GM23338 (cell line): ENCODE results near the gene PUS1. TPM values are rescaled to one million over a fixed set of nuclear protein-coding genes. Genes with fewer than 3 reads are reported as not detected.

Experiments used
- ATAC-seq: fragments of 200-7000 bp; cut with Tn5 transposase; 3 replicates; pipeline ENCODE4 v1.9.1; 2020
- DNase-seq: peaks from one replicate; pipeline ENCODE4 v3.0.0-alpha.2; 2015; ENCODE audit warnings: low spot score
- H2AFZ ChIP-seq: fragments of 200-600 bp; sonication (generic); 2 replicates; pipeline ENCODE4 v1.8.0; 2016; ENCODE audit warnings: antibody characterized with exemption, mild to moderate bottlenecking, moderate library complexity
- H3F3A ChIP-seq: fragments of 200-600 bp; sonication (generic); replicated peaks from 2 replicates; pipeline ENCODE4 v1.8.0; 2017; ENCODE audit warnings: antibody characterized with exemption, mixed run types, low read depth
- H3K27ac ChIP-seq: fragments of 200-600 bp; sonication (generic); 2 replicates; pipeline ENCODE4 v1.6.1; 2016; ENCODE audit warnings: low read depth
- H3K27me3 ChIP-seq: fragments of 200-600 bp; sonication (generic); 2 replicates; pipeline ENCODE4 v1.8.0; 2016; ENCODE audit warnings: mild to moderate bottlenecking, mixed run types, moderate library complexity; ENCODE audit not compliant: insufficient read depth
- H3K36me3 ChIP-seq: fragments of 200-600 bp; sonication (generic); 2 replicates; pipeline ENCODE4 v1.8.0; 2016; ENCODE audit warnings: mild to moderate bottlenecking; ENCODE audit not compliant: insufficient read depth
- H3K4me1 ChIP-seq: fragments of 200-600 bp; sonication (generic); 2 replicates; pipeline ENCODE4 v1.8.0; 2016; ENCODE audit warnings: mild to moderate bottlenecking, moderate library complexity; ENCODE audit not compliant: insufficient read depth
- H3K4me2 ChIP-seq: fragments of 200-600 bp; sonication (generic); 2 replicates; pipeline ENCODE4 v1.7.1; 2017; ENCODE audit warnings: mixed run types
- H3K4me3 ChIP-seq: fragments of 200-600 bp; sonication (generic); 2 replicates; pipeline ENCODE4 v1.6.1; 2016; ENCODE audit warnings: mixed run types
- H3K79me2 ChIP-seq: fragments of 200-600 bp; sonication (generic); replicated peaks from 2 replicates; pipeline ENCODE4 v1.8.0; 2017; ENCODE audit warnings: mild to moderate bottlenecking; ENCODE audit not compliant: insufficient read depth
- H3K9me2 ChIP-seq: fragments of 200-600 bp; sonication (generic); 2 replicates; pipeline ENCODE4 v1.8.0; 2017; ENCODE audit not compliant: insufficient read depth
- H4K20me1 ChIP-seq: fragments of 200-600 bp; sonication (generic); replicated peaks from 2 replicates; pipeline ENCODE4 v1.8.0; 2017; ENCODE audit warnings: mild to moderate bottlenecking; ENCODE audit not compliant: insufficient read depth
- H3K27ac Mint-ChIP-seq: 2 replicates; pipeline ENCODE4 v1.8.0; 2020; ENCODE audit warnings: inconsistent platforms, mild to moderate bottlenecking, moderate library complexity, mixed read lengths
- H3K27me3 Mint-ChIP-seq: 3 replicates; pipeline ENCODE4 v1.8.0; 2022; ENCODE audit warnings: low read depth, mild to moderate bottlenecking, moderate library complexity, mixed read lengths, inconsistent platforms; ENCODE audit not compliant: insufficient read depth, poor library complexity
- H3K36me3 Mint-ChIP-seq: 3 replicates; pipeline ENCODE4 v1.8.0; 2021; ENCODE audit warnings: low read depth, mild to moderate bottlenecking, inconsistent platforms, moderate library complexity, mixed read lengths
- H3K4me1 Mint-ChIP-seq: 3 replicates; pipeline ENCODE4 v1.8.0; 2020; ENCODE audit warnings: mild to moderate bottlenecking, inconsistent platforms, mixed read lengths
- H3K4me3 Mint-ChIP-seq: 3 replicates; pipeline ENCODE4 v1.8.0; 2021; ENCODE audit warnings: moderate library complexity, mild to moderate bottlenecking, inconsistent platforms, mixed read lengths
- H3K9me3 Mint-ChIP-seq: 3 replicates; pipeline ENCODE4 v1.8.0; 2020; ENCODE audit warnings: moderate library complexity, mild to moderate bottlenecking, inconsistent platforms, mixed read lengths
- CREB1 ChIP-seq: fragments of 250-450 bp; sonication (Bioruptor Pico); IDR thresholded peaks from 2 replicates; pipeline ENCODE4 v1.5.0; 2020; ENCODE audit warnings: low read depth, mild to moderate bottlenecking, moderate library complexity
- CTCF ChIP-seq, 2 experiments: fragments of 200-600 bp in 1 of 2; sonication (generic) in 1 of 2; conservative IDR thresholded peaks; 2 replicates each; pipeline versions ENCODE4 v1.5.1 to v1.6.1; 2016 to 2017; ENCODE audit warnings: antibody characterized with exemption in 2 of 2, low read depth in 2 of 2, mild to moderate bottlenecking in 2 of 2, moderate library complexity in 1 of 2
- ETS1 ChIP-seq: IDR thresholded peaks from 2 replicates; pipeline ENCODE4 v1.6.1; 2016; ENCODE audit warnings: antibody characterized with exemption
- EZH2 ChIP-seq: fragments of 200-600 bp; sonication (generic); IDR thresholded peaks from one replicate; pipeline ENCODE4 v1.8.0; 2017; ENCODE audit warnings: antibody characterized with exemption, mild to moderate bottlenecking, low read depth; ENCODE audit not compliant: unreplicated experiment
- EZH2phosphoT487 ChIP-seq: fragments of 200-600 bp; sonication (generic); IDR thresholded peaks from one replicate; pipeline ENCODE4 v1.8.1; 2018; ENCODE audit warnings: antibody characterized with exemption; ENCODE audit not compliant: unreplicated experiment
- JUNB ChIP-seq: IDR thresholded peaks from one replicate; pipeline ENCODE4 v1.6.1; 2016; ENCODE audit warnings: antibody characterized with exemption; ENCODE audit not compliant: unreplicated experiment
- NANOG ChIP-seq: IDR thresholded peaks from 2 replicates; pipeline ENCODE4 v1.6.1; 2016; ENCODE audit warnings: antibody characterized with exemption, borderline replicate concordance
- POLR2AphosphoS5 ChIP-seq: IDR thresholded peaks from 2 replicates; pipeline ENCODE4 v1.6.1; 2016; ENCODE audit warnings: antibody characterized with exemption, low read depth
- STAT1 ChIP-seq: IDR thresholded peaks from one replicate; pipeline ENCODE4 v1.6.1; 2016; ENCODE audit warnings: antibody characterized with exemption; ENCODE audit not compliant: unreplicated experiment
- ZNF114 ChIP-seq: fragments of 250-450 bp; sonication (Bioruptor Pico); IDR thresholded peaks from 2 replicates; pipeline ENCODE4 v1.5.0; 2020; ENCODE audit warnings: mild to moderate bottlenecking, moderate library complexity
- ZNF331 ChIP-seq: fragments of 250-450 bp; sonication (Bioruptor Pico); IDR thresholded peaks from 2 replicates; pipeline ENCODE4 v1.5.0; 2020; ENCODE audit warnings: low read depth, mild to moderate bottlenecking, moderate library complexity
- ZNF462 ChIP-seq: fragments of 250-450 bp; sonication (Bioruptor Pico); IDR thresholded peaks from 2 replicates; pipeline ENCODE4 v1.5.0; 2020; ENCODE audit warnings: mild to moderate bottlenecking, moderate library complexity
- polyA plus RNA-seq: library from polyadenylated mRNA; unstranded; fragments of >200 nt; fragmentation: Nextera tagmentation; extraction: Ambion mirVana; gene quantifications from 2 replicates; pipeline ENCODE4 v1.2.1, GENCODE V29; 2016
- total RNA-seq: library from RNA; depleted of rRNA; stranded (reverse); fragments of >200 nt; shearing (Covaris generic); gene quantifications from 2 replicates; pipeline ENCODE4 v1.2.3, GENCODE V29; 2014
- TF ChIP-seq, protein P1 (sequence below): IDR thresholded peaks from one replicate; pipeline ENCODE4 v1.6.1; 2018; ENCODE audit warnings: antibody characterized with exemption; ENCODE audit not compliant: unreplicated experiment

Gene PUS1
- total and polyA plus RNA-seq, 2 experiments from 2014 or later = 52.4 to 73.0 TPM

- H3K4me3 Mint-ChIP-seq = no peak overlapping the region
- no peaks in the 10 kb centered on the region; the same call in 2 of the 3 replicates for H3K9me3 Mint-ChIP-seq
- Histone ChIP-seq H3K9me2 (no peaks in the 10 kb centered on the region), H3K4me2 (no peak overlapping the region), H3K27me3 (no peaks in the 10 kb centered on the region), H4K20me1 (peaks cover 9% of the 10 kb centered on the region; the same call in 1 of the 2 replicates), H2AFZ (no peak overlapping the region), H3K4me3 (no peak overlapping the region), H3K79me2 (no peaks in the 10 kb centered on the region; the same call in 1 of the 2 replicates), H3F3A (no peaks in the 10 kb centered on the region), H3K36me3 (peaks cover 52% of the 10 kb centered on the region), H3K4me1 (no peaks in the 10 kb centered on the region), H3K27ac (no peak overlapping the region)
- DNase-seq = no peak
- TF ChIP-seq, protein P1, sequence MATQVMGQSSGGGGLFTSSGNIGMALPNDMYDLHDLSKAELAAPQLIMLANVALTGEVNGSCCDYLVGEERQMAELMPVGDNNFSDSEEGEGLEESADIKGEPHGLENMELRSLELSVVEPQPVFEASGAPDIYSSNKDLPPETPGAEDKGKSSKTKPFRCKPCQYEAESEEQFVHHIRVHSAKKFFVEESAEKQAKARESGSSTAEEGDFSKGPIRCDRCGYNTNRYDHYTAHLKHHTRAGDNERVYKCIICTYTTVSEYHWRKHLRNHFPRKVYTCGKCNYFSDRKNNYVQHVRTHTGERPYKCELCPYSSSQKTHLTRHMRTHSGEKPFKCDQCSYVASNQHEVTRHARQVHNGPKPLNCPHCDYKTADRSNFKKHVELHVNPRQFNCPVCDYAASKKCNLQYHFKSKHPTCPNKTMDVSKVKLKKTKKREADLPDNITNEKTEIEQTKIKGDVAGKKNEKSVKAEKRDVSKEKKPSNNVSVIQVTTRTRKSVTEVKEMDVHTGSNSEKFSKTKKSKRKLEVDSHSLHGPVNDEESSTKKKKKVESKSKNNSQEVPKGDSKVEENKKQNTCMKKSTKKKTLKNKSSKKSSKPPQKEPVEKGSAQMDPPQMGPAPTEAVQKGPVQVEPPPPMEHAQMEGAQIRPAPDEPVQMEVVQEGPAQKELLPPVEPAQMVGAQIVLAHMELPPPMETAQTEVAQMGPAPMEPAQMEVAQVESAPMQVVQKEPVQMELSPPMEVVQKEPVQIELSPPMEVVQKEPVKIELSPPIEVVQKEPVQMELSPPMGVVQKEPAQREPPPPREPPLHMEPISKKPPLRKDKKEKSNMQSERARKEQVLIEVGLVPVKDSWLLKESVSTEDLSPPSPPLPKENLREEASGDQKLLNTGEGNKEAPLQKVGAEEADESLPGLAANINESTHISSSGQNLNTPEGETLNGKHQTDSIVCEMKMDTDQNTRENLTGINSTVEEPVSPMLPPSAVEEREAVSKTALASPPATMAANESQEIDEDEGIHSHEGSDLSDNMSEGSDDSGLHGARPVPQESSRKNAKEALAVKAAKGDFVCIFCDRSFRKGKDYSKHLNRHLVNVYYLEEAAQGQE = no peak
- TF ChIP-seq STAT1 (no peak), CTCF (conservative IDR thresholded peaks at IDR 0.05; ENCODE audit: low read depth in 2 of 2) (no peak), JUNB (no peak), CREB1 (no peak), ZNF331 (CRISPR knock-in tag) (no peak), ZNF114 (no peak), ZNF462 (no peak), POLR2AphosphoS5 (no peak), EZH2phosphoT487 (no peak), NANOG (no peak), EZH2 (no peak), ETS1 (no peak)
- peaks cover 8% of the 10 kb centered on the region for H3K27me3 Mint-ChIP-seq
- H3K4me1 Mint-ChIP-seq = no peaks in the 10 kb centered on the region
- peaks cover 94% of the 10 kb centered on the region for H3K36me3 Mint-ChIP-seq
- no peak overlapping the region for H3K27ac Mint-ChIP-seq
- no peak for ATAC-seq
Measured at GRCh38 chr12:131938082-131938481, 9.0 kb downstream of the PUS1 start.
